ENCODE measurements around the gene EP400. TPM values are rescaled to one million over a fixed set of nuclear protein-coding genes. Genes with fewer than 3 reads are reported as not detected.

EP400 gene
- polyA plus RNA-seq, 1 donor from 2014 or later: 11.1 TPM

DNA sequence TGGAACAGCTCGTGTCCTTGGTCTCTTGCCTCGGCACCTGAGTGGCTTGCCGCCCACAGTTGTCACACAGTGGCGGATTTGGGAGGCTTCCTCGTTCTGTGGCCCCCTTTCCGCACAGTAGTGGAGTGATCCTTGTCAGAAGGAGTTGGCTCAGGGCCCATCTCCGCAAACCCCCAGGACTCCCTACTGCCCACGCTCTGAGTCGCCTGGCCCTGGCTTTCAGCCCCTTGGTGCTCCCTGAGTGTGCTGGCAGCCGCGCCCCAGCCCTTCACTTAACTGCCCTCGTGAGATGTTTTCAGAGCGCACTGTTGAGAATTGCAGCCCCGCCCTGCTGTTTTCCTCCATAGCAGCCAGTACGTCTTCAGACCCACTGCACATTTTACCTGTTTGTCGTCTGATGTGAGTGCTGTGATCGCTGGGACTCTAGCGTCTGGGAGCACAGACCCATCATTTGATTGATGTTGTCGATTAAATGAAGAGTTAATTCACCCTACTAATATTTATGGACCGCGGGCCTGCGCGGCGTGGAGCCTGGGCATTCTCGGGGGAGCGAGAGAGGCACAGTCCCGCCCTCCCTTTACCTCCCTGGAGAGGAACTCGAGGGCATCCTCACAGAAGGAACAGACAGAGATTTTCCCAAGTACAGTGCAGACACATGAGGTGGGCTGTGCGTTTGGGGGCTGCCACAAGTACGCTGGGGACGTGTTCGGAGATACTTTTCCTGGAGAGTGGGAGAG lies 102.6 kb downstream of the EP400 start:
- Mint-ChIP-seq H3K36me3 (peaks cover 4% of the 10 kb centered on the region), H3K9me3 (no peaks in the 10 kb centered on the region), H3K27me3 (no peaks in the 10 kb centered on the region), H3K4me1 (peaks cover 19 to 22% (median 22%) of the 10 kb centered on the region in 3 donors), H3K27ac (peak overlapping the region in 1 of 3 donors; percentile 47), H3K4me3 (peak overlapping the region in 2 of 4 donors; percentile 41 to 43)

- peak overlapping the region in 2 of 3 donors; percentile 49 to 75 for H3K27ac Mint-ChIP-seq
- H3K4me3 Mint-ChIP-seq: no peak overlapping the region
- peaks cover 19 to 27% (median 22%) of the 10 kb centered on the region in 3 donors for H3K4me1 Mint-ChIP-seq
- H3K36me3 Mint-ChIP-seq: peaks cover 4% of the 10 kb centered on the region
- H3K27me3 Mint-ChIP-seq: no peaks in the 10 kb centered on the region
- H3K9me3 Mint-ChIP-seq: no peaks in the 10 kb centered on the region
These were observed 103.9 kb downstream of the EP400 start for GRCh38 chr12:132053338-132054330.

- Mint-ChIP-seq H3K36me3 (peaks cover 4% of the 10 kb centered on the region), H3K4me3 (no peak overlapping the region), H3K9me3 (no peaks in the 10 kb centered on the region), H3K27me3 (no peaks in the 10 kb centered on the region), H3K27ac (no peak overlapping the region), H3K4me1 (peaks cover 19 to 27% (median 23%) of the 10 kb centered on the region in 3 donors)
These were observed 105.2 kb downstream of the EP400 start for GRCh38 chr12:132054983-132055382.

DNA sequence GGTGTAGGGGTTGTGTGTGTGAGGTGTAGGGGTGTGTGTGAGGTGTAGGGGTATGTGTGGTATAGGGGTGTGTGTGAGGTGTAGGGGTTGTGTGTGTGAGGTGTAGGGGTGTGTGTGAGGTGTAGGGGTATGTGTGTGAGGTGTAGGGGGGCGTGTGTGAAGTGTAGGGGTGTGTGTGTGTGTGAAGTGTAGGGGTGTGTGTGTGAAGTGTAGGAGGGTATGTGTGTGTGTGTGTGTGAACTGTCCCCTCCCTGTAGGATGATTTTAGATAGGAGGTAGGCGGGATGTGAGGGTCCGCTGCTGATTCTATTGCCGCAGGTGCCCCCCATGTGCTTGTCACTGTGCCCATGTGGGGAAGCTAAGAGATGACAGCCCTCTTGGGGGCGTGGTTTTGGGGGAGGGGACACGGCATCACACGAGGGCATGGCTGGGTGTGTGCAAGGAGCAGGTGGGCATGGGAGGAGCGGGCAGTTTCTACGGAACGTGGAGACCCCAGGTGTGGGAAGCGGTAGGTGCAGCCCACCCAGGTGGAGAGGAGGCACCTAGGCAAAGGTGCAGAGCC lies 105.9 kb downstream of the EP400 start:
- Mint-ChIP-seq H3K27me3 (no peaks in the 10 kb centered on the region), H3K36me3 (peaks cover 4% of the 10 kb centered on the region), H3K4me3 (peak overlapping the region in 1 of 4 donors; percentile 80), H3K4me1 (peaks cover 19 to 27% (median 24%) of the 10 kb centered on the region in 3 donors), H3K9me3 (no peaks in the 10 kb centered on the region), H3K27ac (peak overlapping the region in 1 of 3 donors; percentile 50)

GRCh38 chr12:132056320-132056719 lies 106.6 kb downstream of the EP400 start:
- Mint-ChIP-seq H3K4me1 (peaks cover 16 to 27% (median 24%) of the 10 kb centered on the region in 3 donors), H3K4me3 (peak overlapping the region in 2 of 4 donors; percentile 67 to 84), H3K27ac (peak overlapping the region in 1 of 3 donors; percentile 50), H3K36me3 (peaks cover 7% of the 10 kb centered on the region), H3K27me3 (no peaks in the 10 kb centered on the region), H3K9me3 (no peaks in the 10 kb centered on the region)

DNA sequence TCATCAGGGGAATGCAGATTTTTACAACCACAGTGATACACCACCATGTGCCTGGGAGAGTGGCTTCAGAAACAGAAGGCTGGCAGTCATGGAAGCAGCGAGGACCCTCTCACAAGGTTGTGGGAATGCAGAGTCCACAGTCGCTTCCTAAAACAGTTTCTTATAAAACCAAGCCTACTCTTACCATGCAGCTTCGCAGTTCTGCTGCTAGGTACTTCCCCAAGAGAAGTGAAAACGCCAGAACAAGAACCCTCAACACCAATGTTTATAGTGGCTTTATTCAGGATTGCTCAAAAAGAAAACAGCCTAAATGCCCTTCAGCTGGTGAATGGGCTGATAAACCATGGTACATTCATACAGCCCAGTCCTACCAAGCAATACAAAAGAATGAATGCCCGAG lies 107.2 kb downstream of the EP400 start:
- H3K4me3 Mint-ChIP-seq: peak overlapping the region in 2 of 4 donors; percentile 67 to 84
- peak overlapping the region in 2 of 3 donors; percentile 1 to 64 for H3K27ac Mint-ChIP-seq
- no peaks in the 10 kb centered on the region for H3K9me3 Mint-ChIP-seq
- H3K4me1 Mint-ChIP-seq: peaks cover 14 to 27% (median 24%) of the 10 kb centered on the region in 3 donors
- no peaks in the 10 kb centered on the region for H3K27me3 Mint-ChIP-seq
- peaks cover 5% of the 10 kb centered on the region for H3K36me3 Mint-ChIP-seq

- no peaks in the 10 kb centered on the region for H3K9me3 Mint-ChIP-seq
- no peaks in the 10 kb centered on the region for H3K27me3 Mint-ChIP-seq
- H3K27ac Mint-ChIP-seq: peak overlapping the region in 2 of 3 donors; percentile 41 to 64
- H3K4me3 Mint-ChIP-seq: peak overlapping the region in 1 of 4 donors; percentile 49
- H3K36me3 Mint-ChIP-seq: peaks cover 6% of the 10 kb centered on the region
- H3K4me1 Mint-ChIP-seq: peaks cover 14 to 25% (median 24%) of the 10 kb centered on the region in 3 donors
These were observed 107.9 kb downstream of the EP400 start for GRCh38 chr12:132057691-132058090.

DNA sequence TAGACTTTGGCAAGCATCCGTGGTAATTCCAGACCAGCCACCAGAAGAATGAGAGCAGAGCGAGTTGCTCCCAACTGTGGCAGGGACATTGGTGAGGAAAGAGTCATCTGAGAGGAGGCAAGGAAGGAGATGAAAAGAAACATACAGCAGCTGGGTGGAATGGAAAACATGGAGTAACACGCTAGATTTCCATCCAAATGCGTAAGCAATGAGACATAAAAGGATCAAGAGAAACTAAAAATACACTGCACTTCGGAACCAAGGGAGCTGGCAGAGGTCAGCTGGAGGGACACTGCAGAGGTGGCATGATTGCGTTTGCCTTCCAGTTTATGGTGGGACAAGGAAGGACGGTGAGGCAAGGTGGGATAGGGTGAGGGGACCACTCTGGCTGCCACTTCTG lies 111.5 kb downstream of the EP400 start:
- H3K4me3 Mint-ChIP-seq: no peak overlapping the region

DNA sequence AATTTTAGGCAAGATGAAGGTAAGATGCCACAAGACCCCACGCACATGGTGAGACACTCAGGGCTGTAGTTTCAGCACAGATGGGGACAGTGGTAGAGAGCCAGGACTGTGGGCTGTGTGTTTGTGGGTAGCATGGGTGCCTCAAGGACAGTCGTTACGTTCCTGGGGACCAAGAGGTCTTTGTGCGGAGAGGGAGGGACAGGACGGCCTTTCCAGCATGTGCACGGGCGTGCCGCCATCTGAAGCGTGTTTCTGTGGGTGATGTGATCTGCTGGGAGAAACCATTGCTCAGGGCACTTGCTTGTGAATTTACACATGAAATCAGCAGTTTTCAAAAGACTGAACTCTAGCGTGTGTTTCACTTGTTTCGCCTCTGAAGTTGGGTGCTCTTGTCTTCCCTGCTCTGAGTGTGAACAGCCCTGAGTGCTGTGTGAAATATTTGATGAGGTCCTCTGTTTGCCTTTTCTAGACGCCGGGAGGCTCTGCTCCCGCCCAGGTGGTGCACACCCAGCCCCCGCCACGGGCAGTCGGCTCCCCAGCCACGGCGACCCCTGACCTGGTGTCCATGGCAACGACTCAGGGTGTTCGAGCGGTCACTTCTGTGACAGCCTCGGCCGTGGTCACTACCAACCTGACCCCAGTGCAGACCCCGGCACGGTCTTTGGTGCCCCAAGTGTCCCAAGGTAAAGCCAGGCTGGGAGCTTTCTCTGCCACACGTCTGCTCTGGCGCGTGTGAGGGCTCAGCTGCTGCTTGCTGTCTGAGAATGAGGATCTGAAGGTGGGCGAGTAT lies 112.1 kb downstream of the EP400 start:
- H3K4me1 Mint-ChIP-seq: peaks cover 20 to 29% (median 28%) of the 10 kb centered on the region in 3 donors
- peaks cover 9% of the 10 kb centered on the region for H3K36me3 Mint-ChIP-seq
- no peaks in the 10 kb centered on the region for H3K27me3 Mint-ChIP-seq
- H3K27ac Mint-ChIP-seq: peak overlapping the region in 1 of 3 donors; percentile 78
- no peaks in the 10 kb centered on the region for H3K9me3 Mint-ChIP-seq
- H3K4me3 Mint-ChIP-seq: no peak overlapping the region

More for the DNA sequence above, 111.5 kb downstream of the EP400 start:
- Mint-ChIP-seq H3K27ac (peak overlapping the region in 1 of 3 donors; percentile 78), H3K27me3 (no peaks in the 10 kb centered on the region), H3K9me3 (no peaks in the 10 kb centered on the region), H3K4me1 (peaks cover 21 to 30% (median 29%) of the 10 kb centered on the region in 3 donors), H3K36me3 (peaks cover 9% of the 10 kb centered on the region)

DNA sequence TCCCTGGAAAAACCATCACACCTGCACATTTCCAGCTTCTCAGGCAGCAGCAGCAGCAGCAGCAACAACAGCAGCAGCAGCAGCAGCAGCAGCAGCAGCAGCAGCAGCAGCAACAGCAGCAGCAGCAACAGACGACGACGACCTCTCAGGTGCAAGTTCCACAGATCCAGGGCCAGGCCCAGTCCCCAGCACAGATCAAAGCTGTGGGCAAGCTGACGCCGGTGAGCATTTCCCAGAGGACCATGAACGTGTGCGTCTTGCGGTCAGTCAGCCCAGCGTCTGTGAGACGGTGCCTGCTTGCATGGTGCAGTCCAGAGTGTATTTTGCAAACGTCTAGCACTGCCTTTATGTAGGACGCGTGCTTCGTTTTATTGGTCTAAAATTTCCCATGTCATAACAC lies 112.7 kb downstream of the EP400 start:
- Mint-ChIP-seq H3K4me1 (peaks cover 16 to 27% (median 22%) of the 10 kb centered on the region in 3 donors), H3K4me3 (no peak overlapping the region), H3K27me3 (no peaks in the 10 kb centered on the region), H3K9me3 (no peaks in the 10 kb centered on the region), H3K36me3 (peaks cover 9% of the 10 kb centered on the region), H3K27ac (peak overlapping the region in 1 of 3 donors; percentile 8)

GRCh38 chr12:132063491-132063890 lies 113.7 kb downstream of the EP400 start:
- Mint-ChIP-seq H3K27ac (no peak overlapping the region), H3K36me3 (peaks cover 11% of the 10 kb centered on the region), H3K9me3 (no peaks in the 10 kb centered on the region), H3K4me3 (no peak overlapping the region), H3K4me1 (peaks cover 16 to 27% (median 22%) of the 10 kb centered on the region in 3 donors), H3K27me3 (no peaks in the 10 kb centered on the region)

GRCh38 chr12:132064631-132065030 lies 114.9 kb downstream of the EP400 start:
- peaks cover 16 to 34% (median 26%) of the 10 kb centered on the region in 3 donors for H3K4me1 Mint-ChIP-seq
- peak overlapping the region; percentile 33 to 83 (median 50) for H3K4me3 Mint-ChIP-seq
- H3K27me3 Mint-ChIP-seq: no peaks in the 10 kb centered on the region
- H3K9me3 Mint-ChIP-seq: no peaks in the 10 kb centered on the region
- H3K27ac Mint-ChIP-seq: peak overlapping the region; percentile 65 to 78 (median 77)
- H3K36me3 Mint-ChIP-seq: peaks cover 11% of the 10 kb centered on the region

GRCh38 chr12:132065203-132065602 lies 115.5 kb downstream of the EP400 start:
- no peaks in the 10 kb centered on the region for H3K9me3 Mint-ChIP-seq
- peaks cover 11% of the 10 kb centered on the region for H3K36me3 Mint-ChIP-seq
- H3K27ac Mint-ChIP-seq: peak overlapping the region in 2 of 3 donors; percentile 65 to 78
- peak overlapping the region; percentile 61 to 86 (median 74) for H3K4me3 Mint-ChIP-seq
- H3K27me3 Mint-ChIP-seq: no peaks in the 10 kb centered on the region
- H3K4me1 Mint-ChIP-seq: peaks cover 20 to 38% (median 29%) of the 10 kb centered on the region in 3 donors
